ENCODE results near the gene TRERF1. TPM values are rescaled to one million over a fixed set of nuclear protein-coding genes. Genes with fewer than 3 reads are reported as not detected.

Gene TRERF1
- total and polyA plus RNA-seq, 3 donors from 2014 or later = 13.7 to 49.1 (median 40.4) TPM

GRCh38 chr6:42365021-42365420 is 86.7 kb downstream of the TRERF1 start:
- 74 to 75% methylated on average over 7 to 8 of the region's 8 CpGs for WGBS, 2 donors
- Histone ChIP-seq H3K4me3 (no peak overlapping the region), H3K27ac (peak overlapping the region; percentile 22 to 23), H3K27me3 (no peaks in the 10 kb centered on the region), H3K4me1 (peaks cover 57% of the 10 kb centered on the region), H3K36me3 (ENCODE audit: low read depth, missing control alignments) (no peaks in the 10 kb centered on the region), H3K9me3 (no peaks in the 10 kb centered on the region)
- no peak for DNase-seq
- intact Hi-C loops (cut with DNase I; ENCODE audit: low total_unique reads) = no loop called here
- no peak for TF ChIP-seq POLR2A (IDR thresholded peaks at IDR 0.05)
- no peak for TF ChIP-seq CTCF (IDR thresholded peaks at IDR 0.05)

- peaks cover 57% of the 10 kb centered on the region for H3K4me1 ChIP-seq
- DNase-seq = peak; percentile 76
- no peaks in the 10 kb centered on the region for H3K9me3 ChIP-seq
- intact Hi-C loops (cut with DNase I; ENCODE audit: low total_unique reads) = no loop called here
- peak overlapping the region; percentile 22 to 23 for H3K27ac ChIP-seq
- no peak for TF ChIP-seq POLR2A (IDR thresholded peaks at IDR 0.05)
- no peak for TF ChIP-seq CTCF (IDR thresholded peaks at IDR 0.05)
- no peaks in the 10 kb centered on the region for H3K36me3 ChIP-seq (ENCODE audit: low read depth, missing control alignments)
- WGBS, 2 donors = 83 to 85% methylated on average over 8 of the region's 8 CpGs
- no peak overlapping the region for H3K4me3 ChIP-seq
- no peaks in the 10 kb centered on the region for H3K27me3 ChIP-seq
Measured at GRCh38 chr6:42363926-42364849, 87.5 kb downstream of the TRERF1 start.

GRCh38 chr6:42361036-42361435 is 90.7 kb downstream of the TRERF1 start:
- intact Hi-C loops (cut with DNase I; ENCODE audit: low total_unique reads) = no loop called here

GRCh38 chr6:42359021-42359420 is 92.7 kb downstream of the TRERF1 start:
- TF ChIP-seq CTCF (IDR thresholded peaks at IDR 0.05) = no peak
- TF ChIP-seq POLR2A (IDR thresholded peaks at IDR 0.05) = no peak
- intact Hi-C loops (cut with DNase I; ENCODE audit: low total_unique reads) = no loop called here
- Histone ChIP-seq H3K27ac (no peak overlapping the region), H3K36me3 (ENCODE audit: low read depth, missing control alignments) (no peaks in the 10 kb centered on the region), H3K4me3 (no peak overlapping the region), H3K27me3 (no peaks in the 10 kb centered on the region), H3K9me3 (no peaks in the 10 kb centered on the region), H3K4me1 (peaks cover 9% of the 10 kb centered on the region)
- DNase-seq = no peak
- WGBS, 2 donors = 81 to 87% methylated on average over 5 of the region's 5 CpGs

More at GRCh38 chr6:42361036-42361435, 90.7 kb downstream of the TRERF1 start:
- Histone ChIP-seq H3K27me3 (no peaks in the 10 kb centered on the region), H3K27ac (no peak overlapping the region), H3K9me3 (no peaks in the 10 kb centered on the region), H3K4me1 (peaks cover 26% of the 10 kb centered on the region), H3K4me3 (no peak overlapping the region), H3K36me3 (ENCODE audit: low read depth, missing control alignments) (no peaks in the 10 kb centered on the region)
- WGBS, 2 donors = 91 to 97% methylated on average over 3 of the region's 3 CpGs
- no peak for DNase-seq
- TF ChIP-seq CTCF (IDR thresholded peaks at IDR 0.05) (no peak), POLR2A (IDR thresholded peaks at IDR 0.05) (no peak)

All from testis (tissue), 3 donors.